Astrocyte of the spinal cord (primary cell): Measurements from ENCODE around the gene FHIT.
A peak's percentile ranks its signal among the peaks of the same experiment; 100 is the strongest.

Source experiments
- DNase-seq: peaks from one replicate; pipeline ENCODE4 v3.0.0; 2011; ENCODE audit warnings: low read depth, low spot score
- H3K4me3 ChIP-seq: 2 replicates; pipeline ENCODE4 v1.5.1; 2011; ENCODE audit warnings: low read depth, mild to moderate bottlenecking, low read length, moderate library complexity
- CTCF ChIP-seq: IDR thresholded peaks from 2 replicates; pipeline ENCODE4 v1.5.1; 2012; ENCODE audit warnings: low read depth, mild to moderate bottlenecking, low read length, inconsistent platforms
- in situ Hi-C: cut with HindIII; loops from 2 replicates; pipeline ENCODE4 v1.10.0; 2017; ENCODE audit warnings: low sequenced_read_pairs

The FHIT gene

GRCh38 chr3:60023189-60023588 is 1228.1 kb downstream of the FHIT start:
- H3K4me3 ChIP-seq: no peak overlapping the region
- DNase-seq: no peak
- TF ChIP-seq CTCF: no peak
- in situ Hi-C loops: no loop called here

- TF ChIP-seq CTCF: no peak
- peak; percentile 83 for DNase-seq
- in situ Hi-C loops: no loop called here
- H3K4me3 ChIP-seq: no peak overlapping the region
These were observed 1233.6 kb downstream of the FHIT start for GRCh38 chr3:60017631-60018030.

- H3K4me3 ChIP-seq: no peak overlapping the region
- no peak for TF ChIP-seq CTCF
- in situ Hi-C loops: no loop called here
- no peak for DNase-seq
These were observed 1236.1 kb downstream of the FHIT start for GRCh38 chr3:60015032-60015705.

GRCh38 chr3:60013241-60013640 is 1238.0 kb downstream of the FHIT start:
- DNase-seq: no peak
- no peak overlapping the region for H3K4me3 ChIP-seq
- no peak for TF ChIP-seq CTCF
- in situ Hi-C loops: no loop called here

- no peak overlapping the region for H3K4me3 ChIP-seq
- in situ Hi-C loops: no loop called here
- no peak for TF ChIP-seq CTCF
These were observed 1240.0 kb downstream of the FHIT start for GRCh38 chr3:60011218-60011617.

GRCh38 chr3:60010781-60011180 is 1240.5 kb downstream of the FHIT start:
- no peak for DNase-seq
- no peak overlapping the region for H3K4me3 ChIP-seq
- in situ Hi-C loops: no loop called here
- TF ChIP-seq CTCF: no peak

More at GRCh38 chr3:60011218-60011617, 1240.0 kb downstream of the FHIT start:
- DNase-seq: no peak

GRCh38 chr3:60009931-60010478 is 1241.2 kb downstream of the FHIT start:
- in situ Hi-C loops: no loop called here
- H3K4me3 ChIP-seq: no peak overlapping the region
- no peak for DNase-seq
- TF ChIP-seq CTCF: no peak
